NOMO-1 treated with DMSO at 0.1 percent for 48 hours (cell line): ENCODE measurements around the gene TMEM132C.

Experiments
- DNase-seq: peaks from one replicate; lab custom pipeline; 2025; ENCODE audit not compliant: unreplicated experiment; lab: John Stamatoyannopoulos, UW

Gene TMEM132C

DNA sequence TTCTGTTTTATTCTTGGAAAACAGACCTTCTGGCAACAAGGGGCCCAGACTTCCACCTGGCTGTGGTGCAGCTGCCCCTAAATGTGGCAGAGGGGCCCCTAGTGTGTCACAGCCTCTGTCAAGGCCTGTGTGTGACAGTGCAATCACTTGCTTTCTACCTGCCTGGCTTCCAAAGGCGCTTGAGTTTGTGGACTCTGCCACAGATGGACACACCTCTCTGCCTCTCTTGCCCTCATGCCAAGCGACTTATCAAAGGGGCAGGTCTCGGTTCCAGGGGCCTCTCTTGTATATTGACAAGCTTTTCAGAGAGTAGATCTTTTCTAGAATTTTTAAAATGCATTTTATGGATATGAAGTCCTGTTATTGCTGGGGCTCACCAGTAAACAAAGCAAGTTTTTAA lies 339.6 kb downstream of the TMEM132C start:
- DNase-seq: no peak

DNA sequence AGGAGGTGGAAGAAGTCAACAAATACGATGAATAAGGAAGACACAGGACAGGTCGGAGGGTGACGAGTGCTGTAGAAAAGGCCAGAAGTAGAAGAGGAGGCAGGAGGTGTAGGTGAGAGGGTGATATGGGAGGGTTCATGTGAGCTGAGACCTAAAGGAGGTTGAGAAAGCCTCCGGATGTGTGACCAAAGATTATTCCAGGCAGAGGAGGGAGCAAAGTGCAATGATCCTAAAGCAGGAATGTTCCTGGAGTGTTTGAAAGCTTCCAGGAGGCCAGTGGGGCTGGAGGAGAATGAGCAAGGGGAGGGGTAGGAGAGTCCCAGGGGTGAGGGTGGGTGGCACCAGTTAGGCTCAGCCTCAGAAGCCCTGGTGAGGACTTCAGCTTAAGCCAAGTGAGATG lies 340.0 kb downstream of the TMEM132C start:
- no peak for DNase-seq

DNA sequence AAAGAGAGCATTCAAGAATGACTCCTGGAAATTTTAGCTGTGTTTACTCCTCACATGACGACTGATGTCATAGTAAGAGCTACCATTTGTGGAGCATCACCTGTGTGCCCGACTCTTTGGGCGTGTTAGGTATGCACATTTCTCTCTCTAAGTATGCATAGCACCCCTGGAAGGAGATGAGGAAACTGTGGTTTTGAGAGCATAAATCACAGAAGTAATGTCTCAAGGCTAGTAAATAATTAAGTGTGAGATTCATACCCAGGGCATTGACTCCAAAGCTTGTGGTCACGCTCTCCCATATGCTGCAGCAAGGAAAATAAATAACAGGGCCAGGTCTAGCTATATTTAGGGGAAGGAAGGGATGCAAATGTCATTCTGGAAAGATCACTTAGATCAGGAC lies 340.7 kb downstream of the TMEM132C start:
- DNase-seq: no peak

- no peak for DNase-seq
Observed at GRCh38 chr12:128609861-128610260, 342.9 kb downstream of the TMEM132C start.

DNA sequence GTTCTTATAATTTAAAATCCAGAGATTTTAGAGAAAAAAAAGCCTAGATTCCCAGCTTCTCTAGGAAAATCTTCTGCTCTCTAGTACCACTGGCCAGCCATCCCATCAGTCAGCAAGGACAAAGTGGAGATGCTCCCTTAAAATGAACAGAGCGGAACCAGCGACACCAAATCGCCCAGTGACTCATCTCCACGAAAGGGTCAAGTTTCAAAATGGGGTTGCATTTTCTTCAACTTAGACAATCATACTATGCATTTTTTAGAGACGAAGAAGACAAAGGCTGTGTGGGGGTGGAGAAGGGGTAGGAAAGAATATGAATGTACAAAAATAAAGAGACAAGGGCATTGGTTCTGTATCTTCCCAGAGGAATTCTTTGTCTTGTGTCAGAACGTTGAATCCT lies 344.8 kb downstream of the TMEM132C start:
- no peak for DNase-seq

GRCh38 chr12:128612150-128612850 lies 345.3 kb downstream of the TMEM132C start:
- no peak for DNase-seq

- no peak for DNase-seq
Observed at GRCh38 chr12:128613837-128614590, 347.0 kb downstream of the TMEM132C start.

DNA sequence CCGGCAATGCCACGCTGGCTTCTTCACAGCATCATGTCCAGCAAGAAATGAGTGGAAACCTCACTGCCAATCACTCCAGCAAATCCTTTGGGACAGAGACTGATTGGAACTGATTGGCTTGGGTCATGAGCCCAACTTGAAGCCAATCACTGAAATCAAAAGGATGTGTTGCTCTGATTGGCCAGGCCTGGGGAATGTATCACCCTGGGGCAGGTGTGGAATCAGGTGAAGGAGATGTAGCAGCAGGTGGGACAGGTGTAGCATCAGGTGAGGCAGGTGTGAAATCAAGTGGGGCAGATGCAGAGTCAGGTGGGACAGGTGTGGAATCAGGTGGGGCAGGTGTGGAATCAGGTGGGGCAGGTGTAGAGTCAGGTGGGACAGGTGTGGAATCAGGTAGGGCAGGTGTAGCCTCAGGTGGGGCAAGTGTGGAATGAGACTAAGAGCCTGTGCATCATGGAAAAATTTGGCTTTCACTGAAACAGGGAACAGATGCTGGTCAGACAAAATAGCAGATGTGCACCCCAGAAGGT lies 350.4 kb downstream of the TMEM132C start:
- no peak for DNase-seq

GRCh38 chr12:128619263-128619662 lies 352.3 kb downstream of the TMEM132C start:
- no peak for DNase-seq

GRCh38 chr12:128621304-128621703 lies 354.3 kb downstream of the TMEM132C start:
- DNase-seq: no peak

DNA sequence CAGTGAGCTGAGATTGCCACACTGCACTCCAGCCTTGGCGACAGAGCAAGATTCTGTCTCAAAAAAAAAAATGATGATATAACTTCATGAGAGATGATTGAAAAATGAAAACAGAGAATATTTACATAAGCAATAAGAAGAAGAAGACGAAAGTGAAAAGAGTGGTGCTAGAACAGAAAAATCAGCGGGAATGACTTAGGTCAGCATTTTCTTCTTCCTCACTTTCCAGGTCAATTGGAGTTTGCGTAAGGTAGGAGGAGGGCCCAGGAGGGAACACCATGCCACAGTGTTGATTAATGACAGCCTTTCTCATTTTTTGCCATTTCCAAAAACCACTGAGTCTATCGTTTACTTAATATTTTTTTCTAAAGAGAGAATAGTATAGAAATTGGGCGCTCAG lies 356.8 kb downstream of the TMEM132C start:
- no peak for DNase-seq

GRCh38 chr12:128626808-128627320 lies 359.9 kb downstream of the TMEM132C start:
- no peak for DNase-seq

DNA sequence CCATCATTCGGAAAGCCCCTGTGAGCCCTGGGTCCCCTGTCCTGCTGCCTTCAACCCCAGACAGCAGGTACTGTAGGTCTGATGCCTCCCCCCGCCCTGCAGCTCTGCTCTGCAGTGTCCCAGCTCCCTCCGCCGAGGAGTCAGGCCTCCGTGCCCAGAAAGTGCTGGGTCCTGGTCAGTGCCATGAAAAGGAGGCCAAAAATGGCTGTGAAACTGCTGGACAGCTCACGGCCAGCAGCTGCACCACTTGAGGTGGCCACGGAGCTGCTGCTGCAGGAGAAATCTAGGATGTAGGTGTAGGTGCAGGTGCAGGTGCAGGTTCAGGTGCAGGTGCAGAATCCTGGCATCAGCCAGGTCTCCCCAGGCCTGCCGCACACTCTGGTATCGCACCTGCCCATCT lies 360.7 kb downstream of the TMEM132C start:
- no peak for DNase-seq

GRCh38 chr12:128629979-128630378 lies 363.0 kb downstream of the TMEM132C start:
- no peak for DNase-seq

DNA sequence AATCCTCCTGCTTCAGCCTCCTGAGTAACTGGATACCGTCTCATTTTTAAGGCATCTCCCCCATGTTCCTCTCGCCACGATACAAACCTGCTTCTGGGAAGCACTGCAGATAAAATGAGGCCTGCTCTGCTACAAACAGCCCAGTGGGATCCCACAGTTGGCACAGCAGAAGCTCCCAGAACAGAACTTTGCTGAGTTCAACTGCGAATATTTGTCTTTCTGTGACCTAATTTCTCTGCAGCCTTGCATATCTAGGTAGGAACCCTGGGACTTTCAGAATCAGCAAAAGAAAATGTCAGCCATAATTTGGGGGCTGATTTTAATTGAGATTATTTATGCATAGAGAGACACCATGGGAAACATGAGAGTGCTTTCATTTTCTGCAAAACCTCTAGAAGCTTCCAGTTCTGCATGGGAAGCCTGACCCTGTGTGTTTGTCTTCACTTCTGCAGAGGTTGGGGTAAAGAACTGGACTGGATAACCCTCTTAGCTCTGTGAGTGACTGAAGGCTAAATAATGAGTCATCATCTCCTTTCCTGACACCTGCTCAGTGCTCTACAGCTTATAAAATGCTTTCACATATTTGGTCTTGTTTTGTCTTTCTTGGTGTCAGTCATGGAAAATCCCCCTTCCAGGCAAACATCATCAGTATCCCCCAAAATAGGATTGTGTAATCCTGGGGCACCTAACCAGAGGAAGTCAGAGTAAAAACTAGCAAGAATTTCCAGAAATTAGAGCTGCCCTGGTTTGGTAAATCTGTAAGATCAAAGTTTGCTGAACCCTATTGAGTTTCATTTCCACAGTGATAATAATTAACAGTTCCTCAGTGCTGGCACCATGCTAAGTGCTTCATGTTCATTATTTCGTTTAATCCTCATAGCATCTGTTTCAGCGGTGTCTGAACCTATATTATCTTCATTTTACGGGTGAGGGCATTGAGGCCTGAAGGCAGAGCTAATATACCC lies 371.0 kb downstream of the TMEM132C start:
- no peak for DNase-seq

GRCh38 chr12:128639089-128639488 lies 372.1 kb downstream of the TMEM132C start:
- DNase-seq: no peak

GRCh38 chr12:128643155-128643554 lies 376.2 kb downstream of the TMEM132C start:
- no peak for DNase-seq

- DNase-seq: peak; percentile 6
Observed at GRCh38 chr12:128644664-128645296, 377.8 kb downstream of the TMEM132C start.

DNA sequence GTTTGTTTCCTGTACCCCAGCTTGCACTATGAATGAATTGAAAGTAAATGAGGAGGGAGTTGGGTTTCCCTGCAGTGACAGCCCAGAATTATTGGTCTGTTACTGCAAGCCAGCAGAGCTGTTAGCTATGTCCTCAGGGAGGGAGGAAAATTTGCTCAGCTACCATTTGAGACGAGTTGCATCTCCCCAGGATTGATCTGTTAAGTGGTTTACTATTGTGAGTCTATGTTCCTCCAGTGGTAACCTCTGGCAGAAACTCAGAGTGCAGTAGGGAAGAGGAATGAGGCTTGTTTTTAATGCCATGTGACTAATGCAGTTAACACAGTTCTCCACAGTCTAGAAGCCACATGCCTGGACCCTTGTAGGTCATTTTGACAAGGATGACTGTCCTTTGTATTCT lies 382.9 kb downstream of the TMEM132C start:
- DNase-seq: no peak

- no peak for DNase-seq
Observed at GRCh38 chr12:128652136-128652751, 385.3 kb downstream of the TMEM132C start.
